HG03571 (cell line): ENCODE results near the gene MTA1.

Experiments
- ATAC-seq: cut with Tn5 transposase; IDR thresholded peaks from one replicate; pipeline ENCODE4 v1.9.1; 2021; ENCODE audit not compliant: unreplicated experiment

The MTA1 gene

DNA sequence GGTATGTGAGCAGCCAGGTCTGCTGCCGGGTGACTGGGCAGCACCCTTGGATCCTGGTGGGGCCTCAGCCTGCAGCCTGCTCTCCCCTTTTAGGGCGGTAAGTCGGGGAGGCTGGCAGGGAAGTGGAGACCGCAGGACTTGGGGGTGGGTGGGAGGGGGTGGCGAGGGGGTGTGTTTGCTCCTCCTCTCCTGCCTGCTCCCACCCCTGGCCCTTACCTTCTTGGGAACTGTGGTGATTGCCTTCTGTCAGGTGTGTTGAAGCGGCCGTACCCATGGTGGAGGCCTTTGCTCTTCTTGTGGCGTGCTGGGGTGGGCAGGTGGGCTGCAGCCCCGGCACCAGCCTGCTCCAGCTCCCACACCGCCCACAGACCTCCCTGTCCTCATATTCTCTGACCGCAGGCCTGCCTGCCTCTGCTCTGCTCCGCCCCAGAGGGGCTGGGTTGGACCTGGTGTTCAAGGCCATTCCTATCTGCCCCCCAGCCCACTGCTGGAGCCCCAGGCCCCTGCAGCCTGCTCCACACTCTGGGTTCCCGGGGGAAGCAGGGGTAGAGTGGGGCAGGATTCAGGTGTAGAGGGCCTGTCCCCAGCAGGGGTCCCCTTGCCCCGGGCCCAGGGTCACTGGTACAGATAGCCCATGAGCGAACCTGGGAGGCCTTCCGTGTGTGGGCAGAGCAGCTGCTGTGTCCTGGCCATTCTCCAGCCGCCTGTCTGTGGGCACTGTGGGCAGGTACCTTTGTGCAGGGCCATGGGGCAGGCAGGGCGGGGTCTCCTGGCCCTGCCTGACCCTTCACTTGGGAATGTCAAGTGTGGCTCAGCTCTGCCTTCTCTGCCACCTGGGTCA lies 76.6 kb downstream of the MTA1 start:
- ATAC-seq: no peak

DNA sequence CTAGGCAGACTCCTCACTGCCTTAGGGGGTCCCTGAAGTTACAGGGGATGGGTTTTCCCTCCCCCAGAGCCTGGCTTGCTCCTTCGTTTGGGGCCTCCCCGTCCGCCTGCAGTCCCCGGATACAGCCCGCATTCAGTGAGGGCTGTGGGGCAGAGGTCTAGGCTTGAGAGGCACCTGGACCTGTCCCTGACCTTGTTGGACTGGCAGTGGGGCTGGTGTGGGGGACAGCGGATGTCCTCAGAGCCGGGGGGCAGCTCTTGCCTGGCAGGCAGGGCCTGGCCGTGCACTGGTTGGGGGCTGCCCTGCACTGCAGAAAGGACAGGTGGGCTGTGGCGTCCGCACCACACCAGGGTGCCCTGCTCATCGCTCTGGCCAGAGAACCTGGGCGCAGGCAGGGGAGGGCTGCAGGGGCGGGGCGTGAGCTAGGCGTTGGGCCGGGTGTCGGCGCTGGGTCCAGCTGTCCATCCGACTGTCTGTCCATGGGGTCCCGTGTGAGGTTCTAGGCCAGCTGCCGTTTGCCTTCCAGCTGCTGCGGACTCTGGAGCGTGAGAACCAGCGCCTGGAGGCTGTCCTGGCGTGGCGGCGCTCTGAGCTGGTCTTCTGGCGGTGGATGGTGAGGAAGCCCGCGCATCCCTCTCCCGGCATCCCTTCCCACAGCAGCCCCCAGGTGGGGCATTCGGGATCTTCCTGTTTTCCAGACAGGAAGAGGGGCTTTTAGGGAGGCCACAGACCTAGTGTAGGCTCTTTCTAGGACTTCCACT lies 77.4 kb downstream of the MTA1 start:
- ATAC-seq: no peak

DNA sequence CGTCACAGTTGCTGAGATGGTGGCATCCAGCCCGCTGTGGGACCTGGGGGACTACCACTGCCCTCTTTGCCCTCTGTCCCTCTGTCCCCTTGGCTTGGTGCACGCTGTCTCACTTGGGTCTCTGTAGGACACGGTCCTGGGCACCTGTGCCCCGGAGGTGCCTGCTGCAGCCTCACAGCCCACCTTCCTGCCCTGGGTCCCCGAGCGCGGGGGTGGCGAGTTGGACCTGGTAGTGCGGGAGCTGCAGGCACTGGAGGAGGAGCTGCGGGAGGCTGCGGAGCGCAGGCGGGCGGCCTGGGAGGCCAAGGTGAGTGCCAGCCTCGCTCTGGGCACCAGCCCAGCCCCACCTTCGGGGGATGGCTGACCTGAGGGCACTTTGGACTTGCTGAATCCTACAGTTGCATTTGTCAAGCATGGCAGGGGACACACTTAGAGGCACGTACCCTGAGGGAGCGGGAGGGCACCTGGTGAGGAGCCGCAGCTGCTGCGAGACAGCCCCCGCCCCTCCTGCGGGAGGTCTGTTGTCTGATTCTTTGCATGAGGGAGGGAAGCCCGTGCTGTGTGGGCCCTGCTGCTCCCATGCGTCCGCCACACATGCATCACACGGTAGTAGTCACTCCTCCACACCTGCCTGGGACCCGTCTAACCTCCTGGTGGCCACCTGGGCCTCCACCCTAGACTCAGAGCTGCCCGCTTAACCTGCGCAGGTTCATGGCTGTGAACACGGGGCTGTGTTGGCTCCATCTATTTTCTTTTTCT lies 78.2 kb downstream of the MTA1 start:
- no peak for ATAC-seq

DNA sequence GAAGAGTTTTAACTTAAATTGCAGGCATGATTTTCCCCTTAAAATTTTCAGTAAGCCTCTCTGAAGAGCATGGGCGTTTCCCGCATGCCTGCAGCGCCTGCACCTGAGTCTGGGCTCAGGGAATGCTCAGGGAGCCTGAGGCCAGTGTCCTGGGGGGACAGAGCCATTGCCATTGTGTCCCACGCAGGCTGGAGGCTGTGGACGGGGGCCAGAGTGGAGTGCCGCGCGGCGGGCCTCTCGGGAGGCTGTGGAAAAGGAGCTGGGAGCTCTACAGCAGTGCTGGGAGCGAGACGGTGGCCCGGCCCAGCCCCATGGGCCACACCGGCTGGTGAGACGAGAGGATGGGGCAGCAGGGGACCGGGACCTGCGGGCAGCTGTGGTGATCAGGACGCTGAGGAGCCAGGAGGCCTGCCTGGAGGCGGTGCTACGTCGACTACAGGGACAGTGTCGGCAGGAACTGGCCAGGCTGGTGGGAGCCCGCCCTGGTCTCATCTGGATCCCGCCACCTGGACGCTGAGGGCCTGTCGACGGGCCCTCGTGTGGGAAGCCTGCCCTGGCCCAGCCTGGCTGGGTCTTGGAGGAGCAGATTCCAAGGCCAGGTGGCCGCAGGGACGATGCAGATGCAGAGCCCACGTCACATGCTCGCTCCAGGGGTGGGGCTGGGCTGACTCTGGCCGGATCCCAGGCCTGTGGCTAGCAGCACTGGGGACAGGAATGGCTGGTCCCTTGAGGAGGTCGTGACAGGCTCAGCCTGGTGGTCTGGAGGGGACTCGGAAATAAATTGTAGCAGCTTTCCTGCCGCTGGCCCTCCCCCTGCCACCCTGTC lies 79.0 kb downstream of the MTA1 start:
- no peak for ATAC-seq

DNA sequence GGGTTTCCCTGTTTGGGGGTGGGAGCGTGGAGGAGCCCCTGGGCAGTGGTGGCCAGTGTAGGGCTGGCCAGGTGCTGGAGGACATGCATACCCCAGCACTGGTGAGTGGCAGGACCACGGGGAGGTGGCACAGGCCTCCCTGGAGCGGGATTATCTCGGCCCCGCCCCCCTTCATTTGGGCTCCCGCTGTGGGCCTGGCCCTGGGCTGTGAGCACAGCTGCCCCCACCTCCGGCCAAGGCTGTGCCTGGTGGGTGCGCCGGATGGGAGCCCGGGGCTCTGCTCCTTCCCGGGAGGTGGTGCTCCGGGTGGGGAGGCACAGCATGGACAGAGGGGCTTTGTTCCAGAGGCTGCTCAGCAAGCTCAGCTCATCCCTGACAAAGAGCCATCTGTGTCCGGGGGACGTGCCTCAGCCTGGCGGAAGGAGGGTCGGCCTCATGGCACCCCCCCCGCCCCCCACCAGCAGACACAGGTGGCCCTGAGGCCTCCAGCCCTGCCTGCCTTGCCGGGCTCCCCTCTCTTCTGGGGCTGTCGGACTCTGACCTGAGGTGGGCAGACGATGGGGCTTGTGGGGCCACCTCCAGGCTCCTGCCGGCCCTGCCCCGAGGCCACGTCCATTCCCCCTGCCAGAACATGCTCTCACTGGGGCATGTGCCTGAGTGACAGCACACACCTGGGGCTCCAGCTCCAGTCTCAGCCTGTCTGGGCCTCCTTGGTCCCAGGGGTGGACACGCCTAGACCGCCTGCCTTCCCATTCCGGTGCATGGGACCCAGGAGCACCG lies 79.8 kb downstream of the MTA1 start:
- ATAC-seq: no peak

- no peak for ATAC-seq
Measured at GRCh38 chr14:105500036-105500725, 80.6 kb downstream of the MTA1 start.

- no peak for ATAC-seq
Measured at GRCh38 chr14:105500726-105501101, 81.1 kb downstream of the MTA1 start.

DNA sequence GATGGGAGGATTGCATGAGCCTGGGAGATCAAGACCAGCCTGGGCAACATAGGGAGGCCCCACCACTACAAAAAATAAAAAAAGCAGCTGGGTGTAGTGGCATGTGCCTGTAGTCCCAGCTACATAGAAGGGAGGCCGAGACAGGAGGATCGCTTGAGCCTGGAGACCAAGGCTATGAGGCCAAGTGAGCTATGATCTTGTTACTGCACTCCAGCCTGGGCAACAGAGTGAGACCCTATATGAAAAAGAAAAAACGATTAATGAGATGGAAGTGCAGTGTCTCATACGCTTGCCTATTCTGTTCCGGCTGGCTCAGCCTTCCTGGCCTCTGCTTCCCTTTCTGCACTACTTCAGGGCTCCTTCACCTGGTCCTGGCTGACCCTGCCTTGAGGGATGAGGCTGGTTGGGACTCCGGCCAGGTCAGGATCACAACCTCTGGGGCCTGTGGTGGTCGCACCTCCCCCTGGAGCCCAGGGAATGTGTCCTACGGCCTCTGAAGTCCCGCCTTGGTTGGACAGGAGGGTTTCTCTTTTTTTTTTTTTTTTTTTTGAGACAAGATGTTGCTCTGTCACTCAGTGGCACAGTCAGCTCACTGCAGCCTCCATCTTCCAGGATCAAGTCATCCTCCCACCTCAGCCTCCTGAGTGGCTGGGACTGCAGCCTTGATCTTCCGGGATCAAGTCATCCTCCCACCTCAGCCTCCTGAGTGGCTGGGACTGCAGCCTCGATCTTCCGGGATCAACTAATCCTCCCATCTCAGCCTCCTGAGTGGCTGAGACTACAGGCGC lies 82.1 kb downstream of the MTA1 start:
- ATAC-seq: no peak

- no peak for ATAC-seq
Measured at GRCh38 chr14:105502446-105503295, 83.0 kb downstream of the MTA1 start.

GRCh38 chr14:105503296-105503640 lies 83.6 kb downstream of the MTA1 start:
- ATAC-seq: no peak

DNA sequence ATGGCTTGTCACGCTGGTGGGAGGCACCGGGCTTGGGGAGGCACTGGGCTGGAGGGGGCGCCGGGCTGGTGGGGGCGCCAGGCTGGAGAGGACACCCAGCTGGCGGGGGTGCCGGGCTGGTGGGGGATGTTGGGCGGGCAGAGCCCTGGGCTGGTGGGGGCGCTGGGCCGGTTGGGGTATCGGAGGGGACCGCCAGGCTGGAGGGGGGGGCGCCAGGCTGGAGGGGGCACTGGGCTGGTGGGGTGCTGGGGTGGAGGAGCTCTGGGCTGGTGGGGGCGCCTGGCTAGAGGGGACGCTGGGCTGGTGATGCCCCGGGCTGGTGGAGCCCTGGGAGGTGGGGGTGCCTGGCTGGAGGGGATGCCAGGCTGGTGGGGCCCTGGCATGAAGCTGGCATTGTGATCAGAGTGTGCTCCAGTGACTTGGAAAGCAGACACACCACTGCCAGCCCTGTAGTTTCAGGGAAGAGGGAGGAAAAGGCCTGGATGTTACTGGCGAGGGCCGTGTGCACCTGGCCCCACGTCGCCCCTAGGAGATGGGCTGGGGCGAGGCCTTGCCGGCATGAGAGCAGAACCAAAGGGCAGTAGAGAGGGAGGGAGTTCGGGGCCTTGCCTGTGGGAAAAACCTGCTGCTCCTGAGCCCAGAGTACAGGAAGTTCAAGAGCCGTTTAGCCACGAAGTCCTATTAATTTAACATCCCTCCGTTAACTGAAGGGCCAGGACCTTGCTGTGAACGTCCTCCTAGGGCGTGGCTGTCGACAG lies 84.5 kb downstream of the MTA1 start:
- no peak for ATAC-seq

DNA sequence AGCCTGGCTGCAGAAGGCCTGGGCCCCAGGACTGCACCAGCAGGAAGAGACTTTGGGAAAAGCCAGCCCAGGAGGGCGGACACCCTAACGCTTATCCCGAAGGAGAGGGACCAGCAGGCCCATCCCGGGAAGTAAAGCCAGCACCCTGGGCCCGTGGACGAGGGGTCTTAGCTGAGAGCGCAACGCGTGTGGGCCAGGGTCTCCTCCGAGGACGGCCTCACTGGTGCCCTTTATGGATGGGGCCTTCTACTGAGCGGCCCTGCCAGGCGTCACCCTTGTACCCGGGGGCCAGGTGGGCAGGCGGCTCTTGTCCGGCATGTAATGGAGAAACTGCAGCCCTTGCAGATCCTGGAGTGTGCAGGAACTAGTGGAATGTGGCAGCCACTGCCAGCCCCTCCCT lies 85.5 kb downstream of the MTA1 start:
- no peak for ATAC-seq

GRCh38 chr14:105507247-105507646 lies 87.6 kb downstream of the MTA1 start:
- no peak for ATAC-seq

GRCh38 chr14:105508069-105508468 lies 88.4 kb downstream of the MTA1 start:
- ATAC-seq: no peak

DNA sequence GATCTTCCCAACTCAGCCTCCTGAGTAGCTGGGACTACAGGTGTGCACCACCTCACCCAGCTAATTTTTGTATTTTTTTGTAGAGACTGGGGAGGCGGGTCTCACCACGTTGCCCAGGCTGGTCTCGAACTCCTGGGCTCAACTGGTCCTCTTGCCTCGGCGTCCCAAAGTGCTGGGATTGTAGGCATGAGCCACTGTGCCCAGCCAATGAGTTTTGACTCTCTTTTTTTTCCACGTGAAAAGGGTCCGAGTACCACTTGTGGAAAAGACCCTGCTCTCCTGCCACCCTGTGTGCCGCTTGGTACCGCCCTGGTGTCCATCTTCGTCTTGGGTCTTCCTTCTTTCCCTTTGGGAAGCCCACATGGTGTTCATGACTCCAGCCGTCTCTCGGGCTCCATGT lies 89.0 kb downstream of the MTA1 start:
- ATAC-seq: no peak

DNA sequence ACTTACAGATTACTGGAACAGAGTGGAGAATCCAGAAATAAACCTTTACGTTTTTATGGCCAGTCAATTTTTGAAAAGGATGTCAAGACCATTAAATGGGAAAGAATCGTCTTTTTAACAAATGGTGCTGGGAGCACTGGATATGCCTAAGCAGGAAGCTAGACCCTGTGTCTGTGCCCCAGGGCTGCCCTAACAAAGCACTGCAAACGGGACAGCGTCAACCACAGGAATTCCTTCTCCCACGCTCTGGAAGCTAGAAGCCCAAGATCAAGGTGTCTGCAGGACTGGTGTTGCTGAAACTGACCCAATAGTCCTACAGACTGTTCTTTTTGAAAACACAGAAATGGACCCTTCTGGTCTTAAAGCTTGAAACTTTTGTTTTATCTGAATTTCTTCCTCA lies 97.5 kb downstream of the MTA1 start:
- no peak for ATAC-seq
